HG03139 (cell line): ENCODE results near the gene TBX18.

Experiments
- ATAC-seq: cut with Tn5 transposase; IDR thresholded peaks from one replicate; pipeline ENCODE4 v1.9.1; 2021; ENCODE audit not compliant: unreplicated experiment

Gene TBX18

DNA sequence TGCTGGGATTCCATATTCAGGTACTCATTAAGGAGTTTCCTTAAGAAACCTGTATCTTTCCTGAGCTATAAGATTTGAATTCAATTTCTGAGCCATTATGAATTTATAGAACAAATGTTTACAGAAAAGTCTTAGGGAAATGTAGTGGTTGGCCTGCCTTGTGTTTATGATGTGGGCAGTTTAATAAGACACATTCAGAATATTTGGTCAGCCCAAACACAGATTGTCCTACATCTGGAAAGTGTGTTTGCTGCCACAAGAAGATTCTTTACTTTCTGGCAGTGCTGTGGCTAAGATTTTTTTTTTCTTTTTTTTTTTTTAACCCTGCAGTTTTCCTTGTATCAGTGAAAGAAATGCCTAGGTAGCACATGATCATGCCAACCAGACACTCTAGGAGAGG, 15.2 kb downstream of the TBX18 start:
- no peak for ATAC-seq

- ATAC-seq, result no peak
Observed at GRCh38 chr6:84748376-84748775, 16.0 kb downstream of the TBX18 start.

GRCh38 chr6:84743616-84744015, 20.8 kb downstream of the TBX18 start:
- no peak for ATAC-seq

DNA sequence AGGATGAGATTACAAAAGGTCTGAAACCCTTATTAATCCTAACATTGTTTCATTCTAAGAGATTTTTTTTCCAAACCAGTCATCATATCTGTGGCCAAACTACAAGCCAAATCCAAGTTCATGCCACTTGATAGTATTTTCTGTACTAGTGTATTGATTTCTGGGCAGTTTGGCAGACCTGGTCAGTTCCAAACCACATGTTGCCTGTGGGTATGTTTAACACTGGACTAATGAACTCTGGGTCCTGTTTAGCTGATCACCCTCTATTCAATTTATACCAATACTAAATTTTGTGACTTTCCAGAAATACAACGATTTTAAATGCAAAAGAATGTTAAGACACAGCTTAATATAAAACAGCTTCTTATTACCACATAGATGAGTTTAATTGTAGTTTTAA, 24.0 kb downstream of the TBX18 start:
- no peak for ATAC-seq

GRCh38 chr6:84739866-84740208, 24.6 kb downstream of the TBX18 start:
- no peak for ATAC-seq

DNA sequence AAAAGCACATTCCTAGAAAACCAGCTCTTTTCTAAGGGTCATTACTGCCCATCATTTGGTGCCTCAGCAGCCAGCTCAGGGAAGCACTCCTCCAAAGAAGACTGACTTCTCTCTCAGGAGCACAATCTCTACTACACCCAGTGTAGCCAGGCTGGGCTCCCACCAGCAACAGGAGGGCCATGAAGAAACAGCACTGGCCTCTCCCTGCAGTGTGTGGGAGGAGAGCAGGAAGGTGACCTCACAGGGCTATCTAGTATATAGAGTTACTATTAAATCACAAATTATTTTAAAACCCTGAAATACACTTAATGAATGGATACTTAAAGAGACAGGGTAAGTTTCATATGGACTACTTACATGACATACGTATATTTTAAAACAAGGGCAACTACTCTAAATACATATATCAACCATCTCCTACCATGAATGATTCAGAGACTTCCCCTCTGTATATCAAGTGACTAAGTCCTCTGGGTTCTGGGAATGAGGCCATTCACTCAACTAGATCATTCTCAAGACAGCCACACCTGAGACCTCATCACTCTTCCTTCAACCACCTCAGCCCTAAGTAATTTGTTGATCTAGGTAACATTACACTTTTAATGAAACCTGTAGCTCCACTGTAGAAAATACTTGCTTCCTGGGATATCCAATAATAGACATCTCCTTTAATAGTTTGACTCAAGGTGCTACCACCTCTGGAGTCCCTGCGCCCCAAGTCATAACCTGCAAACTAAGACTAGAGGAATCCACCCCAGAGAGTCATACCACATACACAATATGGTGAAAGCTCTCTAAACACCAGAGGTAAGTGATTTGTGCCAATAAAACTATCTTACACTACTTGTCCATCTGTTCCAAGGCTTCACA, 25.2 kb downstream of the TBX18 start:
- no peak for ATAC-seq

GRCh38 chr6:84733889-84734288, 30.5 kb downstream of the TBX18 start:
- no peak for ATAC-seq

GRCh38 chr6:84731901-84732300, 32.5 kb downstream of the TBX18 start:
- no peak for ATAC-seq

- ATAC-seq, result no peak
Observed at GRCh38 chr6:84731401-84731800, 33.0 kb downstream of the TBX18 start.

- no peak for ATAC-seq
Observed at GRCh38 chr6:84728602-84729001, 35.8 kb downstream of the TBX18 start.

GRCh38 chr6:84719152-84719551, 45.2 kb downstream of the TBX18 start:
- no peak for ATAC-seq

DNA sequence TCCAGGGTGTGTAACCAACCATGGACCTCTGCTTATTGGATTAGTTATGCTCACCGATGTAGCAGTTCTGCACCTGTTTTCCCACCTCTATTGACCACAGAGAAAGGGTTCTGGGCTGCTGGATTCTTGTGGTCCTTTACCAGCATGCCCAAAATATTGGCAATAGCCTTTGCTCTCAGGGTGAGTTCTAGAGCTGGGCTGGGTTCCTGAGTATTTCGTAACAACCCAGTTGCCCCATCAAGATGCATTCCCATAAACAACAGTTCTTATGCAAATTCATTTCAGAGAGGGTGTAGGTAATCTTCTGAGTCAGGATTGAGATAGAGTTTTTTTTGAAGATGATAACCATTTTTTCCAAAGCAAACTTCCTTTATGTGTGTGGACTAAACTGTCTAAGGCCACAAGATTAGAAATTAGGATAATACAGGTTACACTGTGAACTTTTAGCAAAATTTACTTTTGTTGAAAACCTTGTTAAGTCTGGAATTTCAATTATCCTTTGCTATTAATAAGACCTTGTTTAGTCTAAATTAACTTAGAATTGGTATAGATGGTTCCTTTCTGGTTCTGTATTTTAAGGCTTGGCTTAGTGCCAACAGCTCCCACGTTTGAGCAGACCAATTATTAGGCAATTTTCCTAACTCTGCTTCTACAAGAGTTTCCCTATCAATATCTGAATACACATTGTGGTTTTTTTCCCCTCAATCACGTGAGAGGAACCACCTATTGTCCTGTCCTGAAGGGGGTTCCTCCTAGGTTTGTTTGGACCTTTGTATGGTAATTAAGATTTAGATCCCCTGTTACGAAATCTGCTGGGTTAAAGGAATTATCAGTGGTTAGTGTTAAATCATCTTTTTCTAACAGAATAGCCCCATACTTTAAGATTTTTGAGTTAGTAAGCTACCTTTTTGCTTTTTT, 46.1 kb downstream of the TBX18 start:
- no peak for ATAC-seq

GRCh38 chr6:84709121-84709520, 55.3 kb downstream of the TBX18 start:
- no peak for ATAC-seq

GRCh38 chr6:84707171-84707570, 57.2 kb downstream of the TBX18 start:
- no peak for ATAC-seq

DNA sequence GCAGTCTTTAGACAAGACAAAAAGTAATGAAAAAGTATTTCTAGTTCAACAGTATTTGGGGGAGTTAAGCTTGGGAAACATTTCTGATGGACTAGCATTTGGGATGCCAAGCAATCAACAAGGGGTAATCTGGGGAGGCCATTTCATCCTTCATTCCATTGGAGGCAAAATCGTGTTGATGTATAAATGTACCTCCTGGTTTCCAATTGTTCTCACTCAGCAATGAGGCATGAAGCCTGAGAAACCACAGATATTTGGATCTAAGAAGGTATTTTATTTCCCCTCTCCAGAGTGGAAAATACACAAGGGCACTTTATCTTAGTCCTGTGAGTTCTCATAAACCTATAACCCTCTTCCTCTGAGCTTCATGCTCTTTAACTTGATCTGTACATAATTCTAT, 68.2 kb downstream of the TBX18 start:
- ATAC-seq, result no peak

DNA sequence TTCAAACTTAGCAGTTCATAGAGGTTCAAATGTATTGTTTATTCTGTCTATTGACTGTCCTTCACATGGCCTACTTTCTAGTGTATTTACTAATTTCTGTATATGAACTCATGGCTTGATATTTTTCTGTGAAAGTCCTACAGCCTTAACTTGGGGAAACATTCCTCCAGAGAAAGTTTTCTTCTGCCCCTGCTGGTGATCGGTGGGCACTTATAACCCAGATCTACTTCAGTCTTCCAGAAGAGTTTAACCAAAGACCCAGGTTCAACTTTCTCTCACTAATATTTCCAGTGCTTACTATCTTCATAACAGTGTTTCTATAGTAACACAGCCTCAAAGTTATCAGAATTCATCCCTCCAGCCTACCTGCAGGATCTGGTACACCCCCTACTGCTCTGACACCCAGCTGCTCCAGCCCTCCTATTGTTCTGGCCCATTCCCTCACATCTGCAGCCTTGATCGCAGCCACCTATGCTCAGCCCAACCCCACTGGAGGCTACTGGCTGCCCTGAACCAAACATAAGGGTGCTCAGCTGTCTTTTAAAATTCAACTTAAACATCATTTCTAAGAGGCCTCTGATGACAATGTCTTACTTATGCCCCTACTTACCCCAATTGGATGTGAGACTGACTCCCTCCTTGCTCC, 72.3 kb downstream of the TBX18 start:
- no peak for ATAC-seq

DNA sequence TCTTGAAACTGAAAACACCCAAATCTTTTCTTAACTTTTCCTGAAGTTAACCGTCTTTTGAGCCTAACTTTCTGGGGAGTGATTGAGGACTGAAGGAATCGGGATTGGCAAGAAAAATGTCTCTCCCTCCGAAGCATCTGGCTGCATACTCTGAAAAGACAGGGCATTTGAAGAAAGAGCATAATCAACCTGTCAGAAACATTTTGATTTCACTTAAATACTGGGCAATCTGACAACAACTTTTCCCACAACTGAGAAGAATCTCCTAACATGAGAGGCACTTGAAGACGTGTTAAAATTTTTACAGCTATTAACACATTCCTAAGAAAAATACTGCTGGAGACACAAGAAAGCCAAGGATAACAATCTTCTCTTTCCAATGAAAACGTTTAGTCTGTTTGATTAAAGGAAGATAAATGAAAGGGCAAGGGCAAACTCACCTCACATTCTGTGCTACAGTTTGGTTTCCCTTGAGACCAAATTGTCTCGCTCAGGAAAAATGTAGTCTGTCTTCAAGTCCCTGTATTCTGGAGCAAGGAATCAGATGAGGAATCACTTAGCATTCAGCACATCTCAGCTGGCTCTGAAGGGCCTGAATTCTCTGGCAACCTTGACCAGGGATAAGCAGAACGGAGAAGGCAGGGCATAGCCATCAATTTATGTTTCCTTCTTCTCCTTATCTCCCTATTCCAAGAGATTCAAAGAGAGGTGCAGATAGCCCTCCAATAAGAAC, 76.1 kb downstream of the TBX18 start:
- ATAC-seq, result no peak

DNA sequence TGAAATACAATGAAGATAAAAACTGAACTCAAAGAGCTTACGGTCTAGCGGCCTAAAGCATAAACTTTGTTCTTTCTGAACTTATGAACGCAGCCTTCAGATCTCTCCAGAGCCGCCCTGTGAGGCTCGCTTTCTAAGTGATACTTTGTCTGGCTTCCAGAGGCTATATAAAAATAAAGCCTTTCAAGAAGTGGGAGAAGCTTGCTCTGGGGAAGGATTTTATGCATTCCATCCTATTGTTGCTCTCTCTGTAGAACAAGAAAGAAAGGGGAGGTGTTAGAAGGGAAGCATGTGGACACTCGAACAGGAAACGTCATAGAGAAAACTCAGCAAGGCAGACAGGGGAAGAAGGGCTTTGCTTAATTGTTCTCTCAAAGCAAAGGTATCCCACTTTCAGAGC, 77.0 kb downstream of the TBX18 start:
- no peak for ATAC-seq

GRCh38 chr6:84685983-84686584, 78.3 kb downstream of the TBX18 start:
- no peak for ATAC-seq

DNA sequence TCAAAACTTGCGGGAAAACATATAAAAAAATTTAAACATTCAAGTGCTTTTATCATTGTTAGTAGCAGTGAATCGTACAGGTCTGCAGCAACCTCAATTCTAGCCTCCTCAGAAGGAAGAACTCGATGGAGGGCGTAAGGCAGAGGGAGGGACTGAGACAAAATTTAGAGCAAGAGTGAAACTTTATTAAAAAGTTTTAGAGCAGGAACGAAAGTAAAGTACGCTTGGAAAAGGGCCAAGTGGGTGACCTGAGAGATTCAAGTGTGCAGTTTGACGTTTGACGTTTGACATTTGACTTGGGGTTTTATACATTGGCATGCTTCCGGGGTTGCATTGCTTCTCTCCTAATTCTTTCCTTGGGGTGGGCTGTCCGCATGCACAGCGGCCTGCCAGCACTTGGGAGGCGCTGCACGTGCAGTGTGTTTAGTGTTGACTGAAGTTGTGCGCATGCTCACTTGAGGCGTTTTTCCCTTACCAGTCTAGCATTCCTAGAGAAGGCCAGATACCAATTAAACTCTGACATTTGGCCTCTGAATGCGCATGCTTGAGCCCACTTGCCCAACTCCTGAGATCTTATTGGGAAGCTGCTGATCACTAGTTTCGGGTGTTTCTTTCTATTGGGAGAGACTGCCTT, 82.6 kb downstream of the TBX18 start:
- no peak for ATAC-seq
